Ishikawa (cell line): Measurements from ENCODE around the gene COX8C.
A peak's percentile ranks its signal among the peaks of the same experiment; 100 is the strongest.

Source experiments
- EP300 ChIP-seq: IDR thresholded peaks from 2 replicates; pipeline ENCODE4 v1.6.1; 2012; ENCODE audit warnings: borderline replicate concordance
- TF ChIP-seq, protein P1 (sequence below): IDR thresholded peaks from 2 replicates; pipeline ENCODE4 v1.6.1; 2012
- TF ChIP-seq, protein P2 (sequence below): IDR thresholded peaks from 2 replicates; pipeline ENCODE4 v1.6.1; 2012; ENCODE audit warnings: low read depth, mild to moderate bottlenecking

DNA sequence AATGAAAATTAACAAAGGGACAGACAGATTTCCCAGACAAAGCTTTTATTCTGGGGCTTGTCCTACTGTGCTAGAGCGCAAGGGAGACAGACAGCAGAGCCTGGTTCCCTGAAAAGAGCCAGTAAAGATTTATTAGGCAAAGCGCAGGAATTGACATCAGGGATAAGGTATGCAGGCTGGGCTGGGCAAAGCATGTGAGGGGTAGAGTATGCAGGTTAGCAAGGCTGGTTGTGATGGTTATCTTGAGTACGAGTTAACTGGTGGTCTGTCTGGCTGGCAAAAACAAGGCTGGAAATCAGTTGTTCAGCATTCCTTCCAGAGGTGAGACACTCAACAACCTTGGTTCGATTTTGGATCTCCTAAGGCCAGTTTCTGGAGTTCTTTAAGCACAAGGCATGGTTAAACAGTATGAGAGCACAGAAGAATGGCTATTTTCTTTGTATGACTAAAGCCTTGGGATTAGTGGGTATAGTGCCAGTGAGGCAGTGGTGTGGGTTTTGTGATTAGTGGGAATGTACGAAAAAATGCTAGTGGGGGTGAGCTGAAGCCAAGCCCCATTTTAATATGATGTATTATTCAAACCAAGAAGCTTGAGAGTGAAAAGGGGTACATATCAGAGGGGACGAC, 45.0 kb upstream of the COX8C start:
- no peak for TF ChIP-seq EP300
- TF ChIP-seq, protein P1, sequence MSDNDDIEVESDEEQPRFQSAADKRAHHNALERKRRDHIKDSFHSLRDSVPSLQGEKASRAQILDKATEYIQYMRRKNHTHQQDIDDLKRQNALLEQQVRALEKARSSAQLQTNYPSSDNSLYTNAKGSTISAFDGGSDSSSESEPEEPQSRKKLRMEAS: peak; percentile 54; the same call in 1 of the 2 replicates
- TF ChIP-seq, protein P2, sequence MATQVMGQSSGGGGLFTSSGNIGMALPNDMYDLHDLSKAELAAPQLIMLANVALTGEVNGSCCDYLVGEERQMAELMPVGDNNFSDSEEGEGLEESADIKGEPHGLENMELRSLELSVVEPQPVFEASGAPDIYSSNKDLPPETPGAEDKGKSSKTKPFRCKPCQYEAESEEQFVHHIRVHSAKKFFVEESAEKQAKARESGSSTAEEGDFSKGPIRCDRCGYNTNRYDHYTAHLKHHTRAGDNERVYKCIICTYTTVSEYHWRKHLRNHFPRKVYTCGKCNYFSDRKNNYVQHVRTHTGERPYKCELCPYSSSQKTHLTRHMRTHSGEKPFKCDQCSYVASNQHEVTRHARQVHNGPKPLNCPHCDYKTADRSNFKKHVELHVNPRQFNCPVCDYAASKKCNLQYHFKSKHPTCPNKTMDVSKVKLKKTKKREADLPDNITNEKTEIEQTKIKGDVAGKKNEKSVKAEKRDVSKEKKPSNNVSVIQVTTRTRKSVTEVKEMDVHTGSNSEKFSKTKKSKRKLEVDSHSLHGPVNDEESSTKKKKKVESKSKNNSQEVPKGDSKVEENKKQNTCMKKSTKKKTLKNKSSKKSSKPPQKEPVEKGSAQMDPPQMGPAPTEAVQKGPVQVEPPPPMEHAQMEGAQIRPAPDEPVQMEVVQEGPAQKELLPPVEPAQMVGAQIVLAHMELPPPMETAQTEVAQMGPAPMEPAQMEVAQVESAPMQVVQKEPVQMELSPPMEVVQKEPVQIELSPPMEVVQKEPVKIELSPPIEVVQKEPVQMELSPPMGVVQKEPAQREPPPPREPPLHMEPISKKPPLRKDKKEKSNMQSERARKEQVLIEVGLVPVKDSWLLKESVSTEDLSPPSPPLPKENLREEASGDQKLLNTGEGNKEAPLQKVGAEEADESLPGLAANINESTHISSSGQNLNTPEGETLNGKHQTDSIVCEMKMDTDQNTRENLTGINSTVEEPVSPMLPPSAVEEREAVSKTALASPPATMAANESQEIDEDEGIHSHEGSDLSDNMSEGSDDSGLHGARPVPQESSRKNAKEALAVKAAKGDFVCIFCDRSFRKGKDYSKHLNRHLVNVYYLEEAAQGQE: no peak
